K562 (cell line): ENCODE measurements around the gene OPA3. TPM values are rescaled to one million over a fixed set of nuclear protein-coding genes. Genes with fewer than 3 reads are reported as not detected.

Source experiments
- ATAC-seq: fragments of 200-7000 bp; cut with Tn5 transposase; 3 replicates; pipeline ENCODE4 v1.9.1; 2020; ENCODE audit warnings: moderate library complexity
- BruUV-seq: library from RNA; stranded (reverse); fragments of 400-500 nt; replicated peaks from 2 replicates; lab custom pipeline; 2021; lab: Mats Ljungman, UMichigan
- CTCF ChIA-PET: fragments of 300-600 bp; formaldehyde crosslinking; extraction: SDS; loops from one replicate; lab custom pipeline; 2021; ENCODE audit warnings: low intra/inter-chr PET ratio; lab: Yijun Ruan, JAX
- POLR2A ChIA-PET: fragments of 300-600, 350-650 bp; sonication (Branson Sonifier 250); formaldehyde crosslinking; extraction: SDS; loops from one replicate; lab custom pipeline; 2021; ENCODE audit warnings: antibody characterized with exemption, inconsistent platforms; lab: Yijun Ruan, JAX
- DNase-seq, 4 experiments: peaks; one replicate each; pipeline versions ENCODE4 v3.0.0 to v3.0.0-alpha.2; 2011 to 2018; ENCODE audit warnings: low spot score in 3 of 4, mixed read lengths in 3 of 4; ENCODE audit errors: extremely low read depth in 1 of 4
- FAIRE-seq: peaks from 2 replicates; lab custom pipeline; 2011; peaks lifted over from hg19 to GRCh38; lab: Jason Lieb, UNC
- H2AFZ ChIP-seq: 2 replicates; pipeline ENCODE4 v1.6.0; 2011; ENCODE audit warnings: low read depth, low read length, control low read depth, inconsistent platforms
- H3K27ac ChIP-seq: fragments of 200-600 bp; 3 replicates; pipeline ENCODE4 v1.8.0; 2011; ENCODE audit warnings: low read depth, mild to moderate bottlenecking, control low read depth, inconsistent platforms, low read length, moderate library complexity, mixed read lengths; ENCODE audit errors: extremely low read depth
- H3K27me3 ChIP-seq, 2 experiments: fragments of 300-600 bp in 1 of 2; 2 replicates in 1 of 2; 3 replicates in 1 of 2; pipeline versions ENCODE4 v1.6.0 to v1.8.0; 2011; ENCODE audit warnings: inconsistent platforms in 2 of 2, low read length in 2 of 2, mild to moderate bottlenecking in 1 of 2, mixed read lengths in 1 of 2, moderate library complexity in 1 of 2; ENCODE audit not compliant: control insufficient read depth in 2 of 2, insufficient read depth in 2 of 2
- H3K36me3 ChIP-seq: fragments of 300-600 bp; 3 replicates; pipeline ENCODE4 v1.8.0; 2011; ENCODE audit warnings: mild to moderate bottlenecking, low read length, inconsistent platforms; ENCODE audit not compliant: control insufficient read depth, insufficient read depth
- H3K4me1 ChIP-seq, 2 experiments: fragments of 200-600 bp in 1 of 2; replicated peaks in 1 of 2; 2 replicates in 1 of 2; 3 replicates in 1 of 2; pipeline versions ENCODE4 v1.5.1 to v1.8.0; 2011; ENCODE audit warnings: inconsistent platforms in 2 of 2, low read length in 2 of 2, mild to moderate bottlenecking in 1 of 2, mixed read lengths in 1 of 2, moderate library complexity in 1 of 2; ENCODE audit not compliant: control insufficient read depth in 2 of 2, insufficient read depth in 2 of 2
- H3K4me2 ChIP-seq: 2 replicates; pipeline ENCODE4 v1.6.1; 2011; ENCODE audit warnings: low read length, control low read depth, inconsistent platforms, mixed read lengths; ENCODE audit not compliant: insufficient read depth
- H3K4me3 ChIP-seq: fragments of 200-600 bp; sonication (generic), shearing (Covaris generic); 2 replicates; pipeline ENCODE4 v1.5.1; 2016; ENCODE audit warnings: control low read depth, inconsistent platforms
- H3K79me2 ChIP-seq: fragments of 200-600 bp; 3 replicates; pipeline ENCODE4 v1.8.0; 2011; ENCODE audit warnings: low read length, inconsistent platforms; ENCODE audit not compliant: control insufficient read depth, insufficient read depth
- H3K9ac ChIP-seq, 2 experiments: 2 replicates each; pipeline versions ENCODE4 v1.6.0 to v1.6.1; 2011; ENCODE audit warnings: low read depth in 2 of 2, low read length in 2 of 2, control low read depth in 1 of 2, inconsistent platforms in 1 of 2, mild to moderate bottlenecking in 1 of 2, mixed read lengths in 1 of 2; ENCODE audit not compliant: insufficient read depth in 1 of 2
- H3K9me1 ChIP-seq: one replicate; pipeline ENCODE4 v1.6.0; 2011; ENCODE audit warnings: inconsistent platforms, mild to moderate bottlenecking, low read length, moderate library complexity; ENCODE audit not compliant: control insufficient read depth, insufficient read depth
- H3K9me3 ChIP-seq: replicated peaks from 2 replicates; pipeline ENCODE4 v1.5.1; 2011; ENCODE audit warnings: low read depth, low read length, inconsistent platforms; ENCODE audit not compliant: control insufficient read depth, insufficient read depth
- H4K20me1 ChIP-seq: replicated peaks from 2 replicates; pipeline ENCODE4 v1.6.1; 2011; ENCODE audit warnings: low read length, inconsistent platforms, mixed read lengths; ENCODE audit not compliant: control insufficient read depth, insufficient read depth
- ATF7 ChIP-seq: fragments of 450-650 bp; IDR thresholded peaks from 2 replicates; pipeline ENCODE4 v1.7.1; 2014; ENCODE audit warnings: mild to moderate bottlenecking, moderate library complexity
- IRF2 ChIP-seq: sonication (generic); formaldehyde crosslinking; IDR thresholded peaks from 2 replicates; pipeline ENCODE4 v1.8.1; 2022; ENCODE audit warnings: mild to moderate bottlenecking, missing genetic modification reagents
- PCBP1 ChIP-seq: fragments of 200-400 bp; formaldehyde crosslinking; IDR thresholded peaks from 2 replicates; pipeline ENCODE4 v1.6.1; 2018; ENCODE audit warnings: mild to moderate bottlenecking, low read depth, low read length; ENCODE audit not compliant: poor library complexity, severe bottlenecking
- SP2 ChIP-seq: IDR thresholded peaks from 2 replicates; pipeline ENCODE4 v1.6.1; 2011; ENCODE audit warnings: mild to moderate bottlenecking, low read depth, low read length, moderate library complexity; ENCODE audit not compliant: poor library complexity, severe bottlenecking; ENCODE audit errors: extremely low read depth
- TEAD2 ChIP-seq: fragments of 450-650 bp; IDR thresholded peaks from 2 replicates; pipeline ENCODE4 v1.6.1; 2016; ENCODE audit warnings: missing genetic modification characterization, control low read depth, missing compliant biosample characterization
- ZFP30 ChIP-seq: fragments of 250-450 bp; sonication (Bioruptor Pico); IDR thresholded peaks from 2 replicates; pipeline ENCODE4 v1.8.0; 2022; ENCODE audit warnings: moderate library complexity, mild to moderate bottlenecking, inconsistent platforms, borderline replicate concordance
- ZNF277 ChIP-seq: fragments of 250-450 bp; sonication (Bioruptor Pico); IDR thresholded peaks from 2 replicates; pipeline ENCODE4 v1.8.0; 2022; ENCODE audit warnings: inconsistent platforms, mild to moderate bottlenecking, moderate library complexity, borderline replicate concordance
- WGBS: fragments of 100-300 bp; shearing (Covaris generic); methylation state at CpG from one replicate; pipeline ENCODE4 v1.1.6; 2016; ENCODE audit warnings: low coverage, mixed read lengths; ENCODE audit not compliant: insufficient coverage; ENCODE audit errors: missing lambda C conversion rate; 5-methylcytosine and 5-hydroxymethylcytosine counted together
- in situ Hi-C: fragments of 300-500 bp; cut with MboI; formaldehyde crosslinking; loops from 4 replicates; pipeline ENCODE4 v1.15.0; 2018; ENCODE audit warnings: inconsistent platforms, mixed read lengths
- intact Hi-C: fragments of 100-400 bp; cut with micrococcal nuclease; formaldehyde crosslinking; loops from 2 replicates; pipeline ENCODE4 v1.14.2; 2022
- polyA plus RNA-seq, 8 experiments: library from polyadenylated mRNA; depleted of rRNA in 4 of 8; stranded (reverse) in 5 of 8; unstranded in 3 of 8; fragments of >200 nt; fragmentation: Nextera tagmentation in 2 of 8; fragmentation: Illumina TruSeq in 1 of 8; extraction: Ambion mirVana in 2 of 8; extraction: Trizol in 1 of 8; gene quantifications; 2 replicates each; pipeline versions ENCODE4 v1.2.1 to v1.2.3, GENCODE V29; 2011 to 2014; ENCODE audit warnings: inconsistent platforms in 1 of 8, missing spikeins in 1 of 8
- total RNA-seq, 7 experiments: library from RNA; depleted of rRNA in 6 of 7; stranded (reverse); fragments of >200 nt in 6 of 7; fragmentation: Illumina TruSeq in 2 of 7; extraction: Trizol in 2 of 7; gene quantifications; 2 replicates each; pipeline versions ENCODE4 v1.2.1 to v1.2.3, GENCODE V29; 2011 to 2021; ENCODE audit warnings: low replicate concordance in 1 of 7

OPA3 gene
- total and polyA plus RNA-seq, 9 of the 15 experiments (the other 6 are each of a cell fraction or from before 2014, with no cell fraction given) = 1.4 to 18.8 (median 9.0) TPM

- CTCF ChIA-PET = no interaction called here
- Histone ChIP-seq H3K4me3 (no peak overlapping the region), H3K27me3 (no peaks in the 10 kb centered on the region)
- TF ChIP-seq TEAD2 (tag) (no peak), IRF2 (CRISPR knock-in tag) (no peak), PCBP1 (no peak), ZNF277 (no peak), ATF7 (no peak), ZFP30 (CRISPR knock-in tag) (no peak), SP2 (no peak)
- TF ChIP-seq, all 486 proteins: peak for 0
- H3K9ac ChIP-seq = no peak overlapping the region
- H3K9me1 ChIP-seq = peaks cover 3% of the 10 kb centered on the region
- H3K4me1 ChIP-seq = peaks cover 4 to 6% of the 10 kb centered on the region in 2 experiments; a peak in 2 of 5 replicates
- H3K79me2 ChIP-seq = peaks cover 35% of the 10 kb centered on the region; the same call in 2 of the 3 replicates
- WGBS = 78% methylated on average over 2 of the region's 2 CpGs
- H3K9me3 ChIP-seq = no peaks in the 10 kb centered on the region
- H4K20me1 ChIP-seq = no peaks in the 10 kb centered on the region
- DNase-seq = no peak
- no TSS peak for BruUV-seq
- POLR2A ChIA-PET = interaction anchor here (0.6 to 1.0 kb wide), 3 partner anchors 9 to 91 kb away, joined by 3 to 5 read pairs (median 3); no protein-coding TSS in a partner anchor
- H3K27ac ChIP-seq = no peak overlapping the region
- ATAC-seq = no peak
- FAIRE-seq = no peak
- no peak overlapping the region for H3K4me2 ChIP-seq
- in situ Hi-C loops (no loop called here), intact Hi-C loops (no loop called here)
- H3K36me3 ChIP-seq = peaks cover 11% of the 10 kb centered on the region; the same call in 2 of the 3 replicates
- no peak overlapping the region for H2AFZ ChIP-seq
Observed at GRCh38 chr19:45567609-45568008, 17.0 kb downstream of the OPA3 start.
